ENCODE results near the gene SH3GL3. TPM values are rescaled to one million over a fixed set of nuclear protein-coding genes. Genes with fewer than 3 reads are reported as not detected.

Gene SH3GL3
- total and polyA plus RNA-seq, 2 donors, result 2.9 to 8.9 TPM

DNA sequence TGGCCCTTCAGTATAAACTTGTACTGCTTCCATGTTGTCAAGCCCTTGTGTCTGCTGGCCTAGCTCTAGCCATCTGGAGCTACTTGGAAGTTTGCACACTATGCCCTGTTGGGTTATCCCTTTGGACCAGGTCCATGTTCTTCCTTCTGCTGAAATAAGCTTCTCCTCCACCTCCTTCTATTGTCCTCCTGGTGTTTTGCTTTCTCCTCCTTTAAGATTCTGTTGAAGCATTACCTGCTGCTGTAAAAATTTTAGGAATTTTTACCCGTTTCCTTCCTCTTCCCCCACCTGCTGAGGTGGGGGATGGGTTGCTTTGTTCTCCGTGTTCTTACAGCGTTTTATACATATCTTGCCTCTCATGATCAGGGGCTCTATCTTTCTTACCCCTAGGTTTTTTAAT is 51.7 kb downstream of the SH3GL3 start:
- no peak for DNase-seq (ENCODE audit: extremely low spot score)
- Histone ChIP-seq H3K4me3 (ENCODE audit: low read depth, low read length) (no peak overlapping the region), H3K4me1 (ENCODE audit: insufficient read depth) (no peaks in the 10 kb centered on the region), H3K27ac (ENCODE audit: low read depth) (no peak overlapping the region), H3K36me3 (ENCODE audit: insufficient read depth) (no peaks in the 10 kb centered on the region)
- 54% methylated on average over 3 of the region's 3 CpGs for WGBS

DNA sequence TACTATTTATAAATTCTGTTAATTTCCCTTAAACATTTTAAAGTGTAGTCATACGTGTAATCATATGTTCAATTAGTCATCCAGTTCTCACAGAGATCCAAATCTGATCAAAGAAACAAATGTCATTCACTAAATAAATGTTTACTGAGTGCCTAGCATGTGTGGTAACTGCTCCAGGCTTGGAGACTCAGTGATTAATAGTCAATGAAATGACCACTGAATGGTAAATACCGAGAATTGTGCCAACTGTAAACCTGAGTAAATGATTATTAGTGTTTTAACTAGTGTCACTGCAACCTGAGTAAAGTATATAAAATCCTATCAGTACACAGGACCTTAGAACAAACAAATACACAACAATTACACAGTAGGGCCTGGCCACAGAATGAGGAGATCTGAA is 52.3 kb downstream of the SH3GL3 start:
- no peak overlapping the region for H3K27ac ChIP-seq (ENCODE audit: low read depth)
- no peaks in the 10 kb centered on the region for H3K36me3 ChIP-seq (ENCODE audit: insufficient read depth)
- no peaks in the 10 kb centered on the region for H3K4me1 ChIP-seq (ENCODE audit: insufficient read depth)
- no peak overlapping the region for H3K4me3 ChIP-seq (ENCODE audit: low read depth, low read length)
- no peak for DNase-seq (ENCODE audit: extremely low spot score)
- 85% methylated on average over 2 of the region's 2 CpGs for WGBS

DNA sequence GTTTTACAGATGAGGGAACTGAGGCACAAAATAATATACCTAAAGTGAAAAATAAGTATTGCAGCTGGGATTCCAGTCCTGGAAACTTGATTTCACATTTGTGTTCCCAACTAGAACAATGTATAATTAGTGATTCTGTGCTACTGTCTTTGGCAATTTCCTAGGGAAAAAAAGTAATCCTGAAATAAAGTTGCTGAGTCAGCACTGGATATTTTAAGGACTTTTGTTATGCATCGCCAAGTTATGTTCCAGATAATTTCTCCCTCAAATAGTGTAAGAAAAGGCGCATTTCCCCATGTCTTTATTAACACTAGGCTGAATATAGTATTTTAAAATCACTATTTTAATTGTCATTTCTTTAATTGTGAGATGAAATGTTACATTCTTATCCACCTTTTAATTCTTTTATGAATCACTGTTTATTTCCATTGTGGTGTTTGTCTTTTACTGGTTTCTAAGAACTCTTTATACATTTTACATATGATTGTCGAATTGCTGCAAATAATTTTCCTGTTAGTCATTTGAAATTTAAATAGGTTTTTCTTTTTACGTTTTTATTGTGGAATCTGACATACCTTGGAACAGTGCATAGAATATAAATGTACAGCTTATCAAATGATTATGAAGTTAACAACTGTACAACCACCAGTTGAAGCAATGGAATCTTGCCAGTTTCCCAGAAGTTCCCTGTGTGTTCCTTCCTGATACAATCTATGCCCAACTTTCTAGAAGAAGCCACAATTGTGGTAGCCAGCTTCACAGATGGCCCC is 56.6 kb downstream of the SH3GL3 start:
- no peaks in the 10 kb centered on the region for H3K36me3 ChIP-seq (ENCODE audit: insufficient read depth)
- H3K4me3 ChIP-seq (ENCODE audit: low read depth, low read length), result no peak overlapping the region
- H3K4me1 ChIP-seq (ENCODE audit: insufficient read depth), result no peaks in the 10 kb centered on the region
- 78% methylated on average over 4 of the region's 4 CpGs for WGBS
- DNase-seq (ENCODE audit: extremely low spot score), result no peak
- no peak overlapping the region for H3K27ac ChIP-seq (ENCODE audit: low read depth)

DNA sequence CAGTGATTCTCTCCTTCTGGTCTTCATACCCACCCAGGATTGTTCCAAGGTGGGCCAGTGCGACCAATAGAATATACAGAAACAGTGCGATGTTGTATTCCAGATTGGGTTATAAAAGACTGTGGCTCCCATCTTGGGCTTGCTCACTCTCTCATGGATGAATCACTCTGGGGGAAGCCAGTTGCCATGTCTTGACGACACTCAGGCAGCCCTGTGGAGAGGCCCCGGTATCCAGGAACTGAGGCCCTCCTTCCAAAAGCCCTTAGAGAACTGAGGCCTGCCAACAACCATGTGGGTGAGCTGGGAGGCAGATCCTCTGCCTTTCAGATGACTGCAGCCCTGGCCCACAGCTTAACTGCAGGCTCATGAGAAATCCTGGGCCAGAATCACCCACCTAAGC is 57.2 kb downstream of the SH3GL3 start:
- WGBS, result 76% methylated on average over 4 of the region's 4 CpGs

DNA sequence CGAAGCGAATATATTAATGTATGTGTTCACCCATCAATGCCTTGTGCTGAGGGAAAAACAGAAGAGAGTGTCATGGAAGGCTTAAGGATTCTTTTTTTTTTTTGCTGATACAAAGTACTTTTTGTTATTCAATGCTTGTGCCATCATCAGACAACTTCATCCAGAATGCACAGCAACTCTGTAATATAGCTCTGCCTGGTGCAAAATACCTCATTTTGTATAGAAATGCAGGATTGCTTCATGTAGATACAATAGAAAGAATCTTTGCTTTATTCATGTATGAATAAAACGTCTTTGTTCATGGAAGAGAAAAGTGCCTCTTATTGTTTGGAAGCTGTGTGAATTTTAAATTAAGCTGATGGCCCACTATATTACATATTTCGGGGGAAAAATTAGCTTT is 62.9 kb downstream of the SH3GL3 start:
- H3K27ac ChIP-seq (ENCODE audit: low read depth), result no peak overlapping the region
- no peak for DNase-seq (ENCODE audit: extremely low spot score)
- H3K4me1 ChIP-seq (ENCODE audit: insufficient read depth), result no peaks in the 10 kb centered on the region
- 85% methylated on average over 4 of the region's 4 CpGs for WGBS
- no peak overlapping the region for H3K4me3 ChIP-seq (ENCODE audit: low read depth, low read length)
- H3K36me3 ChIP-seq (ENCODE audit: insufficient read depth), result no peaks in the 10 kb centered on the region

More for the DNA sequence above, 57.2 kb downstream of the SH3GL3 start:
- Histone ChIP-seq H3K4me3 (ENCODE audit: low read depth, low read length) (no peak overlapping the region), H3K36me3 (ENCODE audit: insufficient read depth) (no peaks in the 10 kb centered on the region), H3K27ac (ENCODE audit: low read depth) (no peak overlapping the region), H3K4me1 (ENCODE audit: insufficient read depth) (no peaks in the 10 kb centered on the region)
- DNase-seq (ENCODE audit: extremely low spot score), result no peak

DNA sequence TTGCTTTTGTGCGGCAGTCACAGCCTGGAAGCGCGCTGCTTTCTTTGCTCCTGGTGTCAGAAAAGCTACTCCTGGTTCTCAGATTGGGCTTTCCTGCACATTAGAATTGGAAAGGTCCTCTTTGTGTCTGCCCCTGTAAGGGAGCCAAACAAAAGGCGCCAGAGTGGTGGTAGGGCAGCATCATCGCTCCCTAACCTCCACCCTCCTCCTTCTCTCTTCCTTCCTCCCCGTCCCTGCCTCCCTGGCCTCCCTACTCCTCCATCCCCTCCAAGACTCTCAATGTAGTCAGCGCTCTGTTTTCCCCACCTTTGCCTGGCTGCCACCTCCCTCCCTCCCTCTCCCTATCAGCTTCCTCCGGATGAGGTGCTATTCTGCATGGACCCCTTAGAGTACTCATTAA is 65.3 kb downstream of the SH3GL3 start:
- Histone ChIP-seq H3K36me3 (ENCODE audit: insufficient read depth) (no peaks in the 10 kb centered on the region), H3K27ac (ENCODE audit: low read depth) (no peak overlapping the region), H3K4me3 (ENCODE audit: low read depth, low read length) (no peak overlapping the region), H3K4me1 (ENCODE audit: insufficient read depth) (no peaks in the 10 kb centered on the region)
- no peak for DNase-seq (ENCODE audit: extremely low spot score)
- WGBS, result 67% methylated on average over 8 of the region's 8 CpGs

DNA sequence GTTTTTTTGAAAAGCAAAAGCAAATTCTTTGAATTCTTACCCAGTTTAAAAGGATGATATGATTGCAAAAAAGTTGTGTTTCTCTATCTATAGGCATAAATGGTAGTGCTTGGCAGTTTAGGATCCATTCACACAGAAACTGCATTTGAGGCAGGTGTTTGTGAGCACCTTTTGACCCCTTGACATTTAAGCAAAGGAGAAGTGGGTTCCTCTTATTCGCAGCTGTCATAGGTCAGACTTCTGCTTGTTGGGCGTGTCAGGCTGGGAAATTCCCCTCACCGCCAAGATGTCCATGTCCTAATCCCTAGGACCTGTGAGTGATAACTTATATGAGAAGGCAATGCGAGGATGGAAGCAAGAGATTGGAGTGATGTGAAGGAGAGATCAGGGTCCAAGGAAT is 67.4 kb downstream of the SH3GL3 start:
- no peak for DNase-seq (ENCODE audit: extremely low spot score)
- 85% methylated on average over 4 of the region's 4 CpGs for WGBS
- Histone ChIP-seq H3K36me3 (ENCODE audit: insufficient read depth) (no peaks in the 10 kb centered on the region), H3K4me1 (ENCODE audit: insufficient read depth) (no peaks in the 10 kb centered on the region), H3K27ac (ENCODE audit: low read depth) (no peak overlapping the region), H3K4me3 (ENCODE audit: low read depth, low read length) (no peak overlapping the region)

DNA sequence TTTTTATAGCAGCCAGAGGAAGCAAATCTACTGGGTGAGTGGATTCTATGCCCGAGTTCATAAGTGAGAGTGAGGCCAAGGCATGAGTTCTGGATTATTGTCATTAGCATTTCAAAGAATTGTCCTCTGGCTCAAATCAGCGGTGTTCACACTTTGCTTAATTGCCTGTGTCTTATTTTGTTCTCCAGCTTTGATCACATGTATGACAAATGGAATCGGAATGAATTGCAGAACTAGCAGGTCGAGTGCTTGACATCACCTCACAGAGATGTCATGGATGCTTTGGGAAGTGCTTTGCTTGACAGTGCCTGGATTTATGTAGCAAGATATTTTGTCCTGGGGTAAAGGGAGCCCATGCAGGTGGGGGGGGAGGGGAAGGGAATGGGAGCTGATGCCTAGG is 68.0 kb downstream of the SH3GL3 start:
- no peak overlapping the region for H3K4me3 ChIP-seq (ENCODE audit: low read depth, low read length)
- DNase-seq (ENCODE audit: extremely low spot score), result no peak
- WGBS, result 71% methylated on average over 4 of the region's 4 CpGs
- H3K36me3 ChIP-seq (ENCODE audit: insufficient read depth), result no peaks in the 10 kb centered on the region
- no peaks in the 10 kb centered on the region for H3K4me1 ChIP-seq (ENCODE audit: insufficient read depth)
- H3K27ac ChIP-seq (ENCODE audit: low read depth), result no peak overlapping the region

DNA sequence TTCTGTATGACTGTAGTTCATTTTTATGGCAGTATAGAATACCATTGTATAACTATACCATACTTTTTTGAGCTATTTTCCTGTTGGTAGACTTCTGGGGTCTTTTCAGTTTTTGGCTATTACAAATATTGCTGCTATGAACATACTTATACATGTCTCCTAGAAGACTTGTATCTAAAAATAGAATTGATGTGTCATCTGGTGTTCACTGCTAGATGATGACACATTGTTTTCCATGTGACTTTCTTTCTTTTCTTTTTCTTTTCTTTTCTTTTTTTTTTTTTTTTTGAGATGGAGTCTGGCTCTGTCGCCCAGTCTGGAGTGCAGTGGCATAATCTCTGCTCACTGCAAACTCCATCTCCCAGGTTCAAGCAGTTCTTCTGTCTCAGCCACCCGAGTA is 69.8 kb downstream of the SH3GL3 start:
- DNase-seq (ENCODE audit: extremely low spot score), result no peak
- WGBS, result 94% methylated on average over 2 of the region's 2 CpGs
- Histone ChIP-seq H3K4me1 (ENCODE audit: insufficient read depth) (no peaks in the 10 kb centered on the region), H3K27ac (ENCODE audit: low read depth) (no peak overlapping the region), H3K4me3 (ENCODE audit: low read depth, low read length) (no peak overlapping the region), H3K36me3 (ENCODE audit: insufficient read depth) (no peaks in the 10 kb centered on the region)

DNA sequence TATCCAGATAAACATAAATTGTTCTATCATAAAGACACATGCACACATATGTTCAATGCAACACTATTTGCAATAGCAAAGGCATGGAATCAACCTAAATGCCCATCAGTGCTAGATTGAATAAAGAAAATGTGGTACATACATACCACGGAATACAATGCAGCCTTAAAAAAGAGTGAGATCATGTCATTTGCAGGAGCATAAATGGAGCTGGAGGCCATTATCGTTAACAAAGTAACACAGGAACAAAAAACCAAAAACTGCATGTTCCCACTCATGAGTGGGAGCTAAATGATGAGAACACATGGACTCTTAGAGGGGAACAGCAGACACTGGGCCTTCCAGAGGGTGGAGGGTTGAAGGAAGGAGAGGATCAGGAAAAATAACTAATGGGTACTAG is 79.2 kb downstream of the SH3GL3 start:
- Histone ChIP-seq H3K4me1 (ENCODE audit: insufficient read depth) (no peaks in the 10 kb centered on the region), H3K4me3 (ENCODE audit: low read depth, low read length) (no peak overlapping the region), H3K36me3 (ENCODE audit: insufficient read depth) (no peaks in the 10 kb centered on the region), H3K27ac (ENCODE audit: low read depth) (no peak overlapping the region)
- 91% methylated on average over 2 of the region's 2 CpGs for WGBS
- DNase-seq (ENCODE audit: extremely low spot score), result no peak

DNA sequence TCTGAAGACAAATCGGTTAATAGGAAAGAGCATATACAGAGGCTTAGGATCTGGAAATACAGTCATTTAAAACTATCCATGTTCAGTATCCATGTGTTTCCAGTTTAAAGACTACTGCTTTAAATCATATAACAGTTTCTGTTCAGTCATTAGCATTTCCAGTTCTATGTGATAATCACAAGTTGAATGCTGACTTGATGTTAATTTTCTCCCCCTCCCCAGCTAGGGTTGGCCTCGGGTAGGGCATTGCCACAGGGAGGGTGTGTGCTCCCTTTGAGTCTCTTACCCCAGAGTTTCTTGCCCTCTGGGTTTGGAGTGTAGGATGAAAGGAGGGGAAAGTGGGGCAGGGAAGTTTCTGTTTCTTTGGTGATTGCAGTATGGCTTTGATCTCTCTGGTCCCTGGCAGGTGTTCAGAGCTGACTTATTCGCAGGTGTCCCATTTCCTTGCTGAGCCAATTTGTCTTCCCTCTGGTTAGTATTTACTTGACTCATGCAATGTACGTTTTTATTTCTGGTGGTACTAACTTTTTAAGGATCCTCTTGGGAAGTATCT is 86.3 kb downstream of the SH3GL3 start:
- Histone ChIP-seq H3K4me3 (ENCODE audit: low read depth, low read length) (no peak overlapping the region), H3K27ac (ENCODE audit: low read depth) (no peak overlapping the region), H3K4me1 (ENCODE audit: insufficient read depth) (no peaks in the 10 kb centered on the region), H3K36me3 (ENCODE audit: insufficient read depth) (no peaks in the 10 kb centered on the region)
- WGBS, result 74% methylated on average over 4 of the region's 4 CpGs
- no peak for DNase-seq (ENCODE audit: extremely low spot score)

DNA sequence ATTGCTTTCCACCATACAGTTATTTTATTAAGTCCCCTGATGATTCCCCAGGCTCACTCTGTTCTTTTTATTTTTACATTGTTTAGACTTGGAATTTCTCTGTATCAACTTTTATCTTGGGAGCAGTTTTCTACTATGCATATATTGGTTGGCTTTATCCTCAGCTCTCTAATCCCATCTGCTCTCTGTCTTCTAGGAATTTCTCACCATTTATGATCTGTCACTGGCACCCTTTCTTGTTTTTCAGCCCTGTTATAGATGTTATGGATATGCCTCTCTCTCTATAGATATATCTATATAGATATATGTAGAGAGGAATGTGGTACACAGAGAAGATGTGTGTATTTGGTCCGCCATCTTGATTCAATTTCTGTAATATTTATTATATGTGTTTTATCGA is 90.5 kb downstream of the SH3GL3 start:
- WGBS, result 91% methylated on average over 2 of the region's 2 CpGs
- Histone ChIP-seq H3K4me1 (ENCODE audit: insufficient read depth) (no peaks in the 10 kb centered on the region), H3K4me3 (ENCODE audit: low read depth, low read length) (no peak overlapping the region), H3K27ac (ENCODE audit: low read depth) (no peak overlapping the region), H3K36me3 (ENCODE audit: insufficient read depth) (no peaks in the 10 kb centered on the region)
- DNase-seq (ENCODE audit: extremely low spot score), result no peak

DNA sequence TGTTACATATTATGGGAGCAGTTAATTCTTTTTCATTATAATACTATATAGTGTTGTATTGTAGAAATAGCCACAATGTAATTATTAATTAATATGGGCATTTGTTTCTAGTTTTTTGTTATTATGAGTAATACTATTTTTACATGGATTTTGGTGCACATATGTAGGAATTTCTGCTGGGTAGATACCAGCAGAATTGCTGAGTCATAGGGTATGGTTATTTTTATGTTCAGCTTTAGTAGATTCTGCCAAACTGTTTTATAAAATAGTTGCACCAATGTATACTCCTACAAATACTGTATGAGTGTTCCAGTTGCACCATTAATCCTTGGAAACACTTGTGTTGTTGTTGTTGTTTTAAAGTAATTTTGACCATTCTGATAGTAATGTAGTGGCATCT is 91.5 kb downstream of the SH3GL3 start:
- no peaks in the 10 kb centered on the region for H3K4me1 ChIP-seq (ENCODE audit: insufficient read depth)
- H3K27ac ChIP-seq (ENCODE audit: low read depth), result no peak overlapping the region
- H3K36me3 ChIP-seq (ENCODE audit: insufficient read depth), result no peaks in the 10 kb centered on the region
- no peak overlapping the region for H3K4me3 ChIP-seq (ENCODE audit: low read depth, low read length)
- no peak for DNase-seq (ENCODE audit: extremely low spot score)

DNA sequence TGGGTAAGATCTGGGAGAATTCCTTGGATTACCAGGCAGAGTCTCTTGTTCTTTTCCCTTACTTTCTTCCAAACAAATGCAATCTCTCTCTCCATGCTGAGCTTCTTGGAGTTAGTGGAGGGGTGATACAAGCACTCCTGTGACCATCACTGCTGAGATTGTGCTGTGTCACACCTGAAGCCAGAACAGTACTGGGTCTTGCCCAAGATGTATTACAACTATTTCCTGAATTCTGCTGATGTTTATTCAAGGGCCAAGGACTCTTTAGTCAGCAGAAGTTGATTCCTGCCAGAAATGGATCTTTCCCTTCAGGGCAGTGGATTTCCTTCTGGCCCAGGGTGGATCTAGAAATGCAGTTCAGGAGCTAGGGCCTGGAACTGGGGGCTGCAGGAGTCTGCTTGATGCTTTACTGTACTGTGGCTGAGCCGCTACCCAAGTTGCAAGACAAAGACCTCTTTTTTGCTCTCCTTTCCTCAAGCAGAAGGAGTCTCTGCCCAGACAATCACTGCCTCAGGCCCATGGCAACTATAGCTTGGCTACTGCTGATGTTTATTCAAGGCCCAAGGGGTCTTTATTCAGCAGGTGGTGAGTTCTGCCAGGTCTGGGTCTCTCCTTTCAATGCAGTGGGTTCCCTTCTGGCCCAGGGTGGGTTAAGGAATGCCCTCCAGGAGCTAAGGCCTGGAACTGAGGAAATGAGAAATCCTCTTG is 98.8 kb downstream of the SH3GL3 start:
- WGBS, result 92% methylated on average over 1 of the region's 1 CpG
- H3K4me1 ChIP-seq (ENCODE audit: insufficient read depth), result no peaks in the 10 kb centered on the region
- DNase-seq (ENCODE audit: extremely low spot score), result no peak

More for the DNA sequence above, 98.8 kb downstream of the SH3GL3 start:
- Histone ChIP-seq H3K4me3 (ENCODE audit: low read depth, low read length) (no peak overlapping the region), H3K27ac (ENCODE audit: low read depth) (no peak overlapping the region), H3K36me3 (ENCODE audit: insufficient read depth) (no peaks in the 10 kb centered on the region)
